VCaP (cell line): ENCODE data around the gene PDE2A.

Source experiments
- H3K27ac ChIP-seq: fragments of 450-650 bp; 2 replicates; pipeline ENCODE4 v1.5.1; 2017
- CTCF ChIP-seq: fragments of 450-650 bp; conservative IDR thresholded peaks from 2 replicates; pipeline ENCODE4 v1.5.1; 2017; ENCODE audit warnings: mild to moderate bottlenecking, moderate library complexity

Gene PDE2A

GRCh38 chr11:72719551-72719950, 45.3 kb upstream of the PDE2A start:
- H3K27ac ChIP-seq = peak overlapping the region; percentile 93; the same call in 1 of the 2 replicates
- TF ChIP-seq CTCF = no peak

- TF ChIP-seq CTCF = no peak
- no peak overlapping the region for H3K27ac ChIP-seq
Measured at GRCh38 chr11:72719144-72719543, 44.9 kb upstream of the PDE2A start.

GRCh38 chr11:72718101-72718501, 43.9 kb upstream of the PDE2A start:
- TF ChIP-seq CTCF = no peak

GRCh38 chr11:72716788-72717435, 42.7 kb upstream of the PDE2A start:
- no peak overlapping the region for H3K27ac ChIP-seq
- no peak for TF ChIP-seq CTCF

More at GRCh38 chr11:72718101-72718501, 43.9 kb upstream of the PDE2A start:
- no peak overlapping the region for H3K27ac ChIP-seq

- no peak for TF ChIP-seq CTCF
- H3K27ac ChIP-seq = no peak overlapping the region
Measured at GRCh38 chr11:72716290-72716689, 42.1 kb upstream of the PDE2A start.

GRCh38 chr11:72712841-72713240, 38.6 kb upstream of the PDE2A start:
- H3K27ac ChIP-seq = no peak overlapping the region
- TF ChIP-seq CTCF = no peak

- no peak overlapping the region for H3K27ac ChIP-seq
- no peak for TF ChIP-seq CTCF
Measured at GRCh38 chr11:72712168-72712751, 38.0 kb upstream of the PDE2A start.
